K562 (cell line): ENCODE measurements around the gene FBN1. TPM values are rescaled to one million over a fixed set of nuclear protein-coding genes. Genes with fewer than 3 reads are reported as not detected.
A peak's percentile ranks its signal among the peaks of the same experiment; 100 is the strongest.

Experiments used
- DMBX1 ChIP-seq: fragments of 250-450 bp; sonication (Bioruptor Pico); IDR thresholded peaks from 2 replicates; pipeline ENCODE4 v1.8.0; 2022; ENCODE audit warnings: inconsistent platforms, mild to moderate bottlenecking, moderate library complexity, borderline replicate concordance
- E2F6 ChIP-seq, 2 experiments: IDR thresholded peaks; 2 replicates each; pipeline ENCODE4 v1.6.1; 2011; ENCODE audit warnings: borderline replicate concordance in 1 of 2, control low read depth in 1 of 2, low read depth in 1 of 2, low read length in 1 of 2, mild to moderate bottlenecking in 1 of 2, mixed read lengths in 1 of 2, moderate library complexity in 1 of 2; ENCODE audit not compliant: insufficient read depth in 1 of 2, insufficient read length in 1 of 2, poor library complexity in 1 of 2, severe bottlenecking in 1 of 2; ENCODE audit errors: extremely low read depth in 1 of 2
- FOS ChIP-seq: IDR thresholded peaks from 3 replicates; pipeline ENCODE4 v1.6.1; 2011; ENCODE audit not compliant: insufficient read length; ENCODE audit errors: extremely low read depth
- HBP1 ChIP-seq: fragments of 450-650 bp; formaldehyde crosslinking; IDR thresholded peaks from 2 replicates; pipeline ENCODE4 v1.4.0; 2022; ENCODE audit warnings: missing genetic modification characterization
- HDAC6 ChIP-seq: IDR thresholded peaks from 2 replicates; pipeline ENCODE4 v1.6.1; 2012; ENCODE audit warnings: low read depth, mild to moderate bottlenecking, control low read depth, inconsistent platforms, low read length, moderate library complexity
- IFI16 ChIP-seq: fragments of 250-450 bp; sonication (Bioruptor Pico); IDR thresholded peaks from 2 replicates; pipeline ENCODE4 v2.1.2; 2022; ENCODE audit warnings: mild to moderate bottlenecking, inconsistent platforms
- NR3C1 ChIP-seq: sonication (generic); formaldehyde crosslinking; IDR thresholded peaks from 2 replicates; pipeline ENCODE4 v1.8.1; 2022; ENCODE audit warnings: missing genetic modification reagents
- PHF21A ChIP-seq: fragments of 450-650 bp; IDR thresholded peaks from 2 replicates; pipeline ENCODE4 v1.6.1; 2017; ENCODE audit warnings: low read depth, borderline replicate concordance
- RUNX1 ChIP-seq: sonication (generic); IDR thresholded peaks from 2 replicates; pipeline ENCODE4 v1.6.1; 2016; ENCODE audit warnings: antibody characterized with exemption, low read depth
- TAF1 ChIP-seq: IDR thresholded peaks from 2 replicates; pipeline ENCODE4 v1.6.1; 2011; ENCODE audit warnings: mild to moderate bottlenecking, low read length, moderate library complexity; ENCODE audit not compliant: insufficient read depth, control insufficient read depth, severe bottlenecking; ENCODE audit errors: extremely low read depth
- TCFL5 ChIP-seq: fragments of 250-450 bp; sonication (Bioruptor Pico); conservative IDR thresholded peaks from 2 replicates; pipeline ENCODE4 v1.6.1; 2021; ENCODE audit warnings: mild to moderate bottlenecking, moderate library complexity, matching md5 sums
- TRIM28 ChIP-seq: fragments of 450-650 bp; IDR thresholded peaks from 2 replicates; pipeline ENCODE4 v1.6.1; 2017
- U2AF2 ChIP-seq: fragments of 200-400 bp; formaldehyde crosslinking; optimal IDR thresholded peaks from 2 replicates; pipeline ENCODE3; 2017; ENCODE audit warnings: low read depth, mild to moderate bottlenecking, low read length
- ZNF124 ChIP-seq: sonication (generic); formaldehyde crosslinking; IDR thresholded peaks from 2 replicates; pipeline ENCODE4 v1.8.1; 2022; ENCODE audit warnings: missing genetic modification reagents
- ZNF175 ChIP-seq: fragments of 200-800 bp; sonication (Bioruptor generic); IDR thresholded peaks from 2 replicates; pipeline ENCODE4 v1.6.1; 2016; ENCODE audit warnings: low read depth, mild to moderate bottlenecking, missing genetic modification characterization, missing compliant biosample characterization
- ZNF766 ChIP-seq: fragments of 200-800 bp; sonication (Bioruptor generic); conservative IDR thresholded peaks from 2 replicates; pipeline ENCODE4 v1.6.1; 2016; ENCODE audit warnings: missing genetic modification characterization, missing compliant biosample characterization
- polyA plus RNA-seq, 8 experiments: library from polyadenylated mRNA; depleted of rRNA in 4 of 8; stranded (reverse) in 5 of 8; unstranded in 3 of 8; fragments of >200 nt; fragmentation: Nextera tagmentation in 2 of 8; fragmentation: Illumina TruSeq in 1 of 8; extraction: Ambion mirVana in 2 of 8; extraction: Trizol in 1 of 8; gene quantifications; 2 replicates each; pipeline versions ENCODE4 v1.2.1 to v1.2.3, GENCODE V29; 2011 to 2014; ENCODE audit warnings: inconsistent platforms in 1 of 8, missing spikeins in 1 of 8
- total RNA-seq, 7 experiments: library from RNA; depleted of rRNA in 6 of 7; stranded (reverse); fragments of >200 nt in 6 of 7; fragmentation: Illumina TruSeq in 2 of 7; extraction: Trizol in 2 of 7; gene quantifications; 2 replicates each; pipeline versions ENCODE4 v1.2.1 to v1.2.3, GENCODE V29; 2011 to 2021; ENCODE audit warnings: low replicate concordance in 1 of 7
- TF ChIP-seq, protein P1 (sequence below): conservative IDR thresholded peaks from 2 replicates; pipeline ENCODE4 v1.6.1; 2011; ENCODE audit warnings: low read depth, mild to moderate bottlenecking, low read length; ENCODE audit not compliant: control insufficient read depth
- TF ChIP-seq, protein P2 (sequence below): sonication (generic); formaldehyde crosslinking; IDR thresholded peaks from 2 replicates; pipeline ENCODE4 v1.8.0; 2023; ENCODE audit warnings: mild to moderate bottlenecking, missing genetic modification reagents

The FBN1 gene
- total and polyA plus RNA-seq, 9 of the 15 experiments (the other 6 are each of a cell fraction or from before 2014, with no cell fraction given): 0.15 to 1.2 (median 0.60) TPM

- TF ChIP-seq TAF1 (no peak), IFI16 (CRISPR knock-in tag) (no peak), ZNF175 (CRISPR knock-in tag) (peak; percentile 59; the same call in 1 of the 2 replicates), HBP1 (CRISPR knock-in tag) (no peak), U2AF2 (no peak), HDAC6 (no peak), ZNF124 (CRISPR knock-in tag) (no peak), ZNF766 (CRISPR knock-in tag) (peak; percentile 85; the same call in 1 of the 2 replicates), E2F6 (IDR thresholded peaks at IDR 0.05; ENCODE audit: borderline replicate concordance in 1 of 2, extremely low read depth in 1 of 2, insufficient read depth in 1 of 2, insufficient read length in 1 of 2, low read depth in 1 of 2, low read length in 1 of 2, poor library complexity in 1 of 2, severe bottlenecking in 1 of 2) (no peak), TCFL5 (CRISPR knock-in tag) (no peak), NR3C1 (CRISPR knock-in tag) (no peak), RUNX1 (no peak), PHF21A (no peak), DMBX1 (CRISPR knock-in tag) (0 out of 2 replicates have a peak, but pooled peaks have one; percentile 19), TRIM28 (no peak), FOS (no peak)
- TF ChIP-seq, protein P1, sequence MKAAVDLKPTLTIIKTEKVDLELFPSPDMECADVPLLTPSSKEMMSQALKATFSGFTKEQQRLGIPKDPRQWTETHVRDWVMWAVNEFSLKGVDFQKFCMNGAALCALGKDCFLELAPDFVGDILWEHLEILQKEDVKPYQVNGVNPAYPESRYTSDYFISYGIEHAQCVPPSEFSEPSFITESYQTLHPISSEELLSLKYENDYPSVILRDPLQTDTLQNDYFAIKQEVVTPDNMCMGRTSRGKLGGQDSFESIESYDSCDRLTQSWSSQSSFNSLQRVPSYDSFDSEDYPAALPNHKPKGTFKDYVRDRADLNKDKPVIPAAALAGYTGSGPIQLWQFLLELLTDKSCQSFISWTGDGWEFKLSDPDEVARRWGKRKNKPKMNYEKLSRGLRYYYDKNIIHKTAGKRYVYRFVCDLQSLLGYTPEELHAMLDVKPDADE: no peak
- TF ChIP-seq, protein P2, sequence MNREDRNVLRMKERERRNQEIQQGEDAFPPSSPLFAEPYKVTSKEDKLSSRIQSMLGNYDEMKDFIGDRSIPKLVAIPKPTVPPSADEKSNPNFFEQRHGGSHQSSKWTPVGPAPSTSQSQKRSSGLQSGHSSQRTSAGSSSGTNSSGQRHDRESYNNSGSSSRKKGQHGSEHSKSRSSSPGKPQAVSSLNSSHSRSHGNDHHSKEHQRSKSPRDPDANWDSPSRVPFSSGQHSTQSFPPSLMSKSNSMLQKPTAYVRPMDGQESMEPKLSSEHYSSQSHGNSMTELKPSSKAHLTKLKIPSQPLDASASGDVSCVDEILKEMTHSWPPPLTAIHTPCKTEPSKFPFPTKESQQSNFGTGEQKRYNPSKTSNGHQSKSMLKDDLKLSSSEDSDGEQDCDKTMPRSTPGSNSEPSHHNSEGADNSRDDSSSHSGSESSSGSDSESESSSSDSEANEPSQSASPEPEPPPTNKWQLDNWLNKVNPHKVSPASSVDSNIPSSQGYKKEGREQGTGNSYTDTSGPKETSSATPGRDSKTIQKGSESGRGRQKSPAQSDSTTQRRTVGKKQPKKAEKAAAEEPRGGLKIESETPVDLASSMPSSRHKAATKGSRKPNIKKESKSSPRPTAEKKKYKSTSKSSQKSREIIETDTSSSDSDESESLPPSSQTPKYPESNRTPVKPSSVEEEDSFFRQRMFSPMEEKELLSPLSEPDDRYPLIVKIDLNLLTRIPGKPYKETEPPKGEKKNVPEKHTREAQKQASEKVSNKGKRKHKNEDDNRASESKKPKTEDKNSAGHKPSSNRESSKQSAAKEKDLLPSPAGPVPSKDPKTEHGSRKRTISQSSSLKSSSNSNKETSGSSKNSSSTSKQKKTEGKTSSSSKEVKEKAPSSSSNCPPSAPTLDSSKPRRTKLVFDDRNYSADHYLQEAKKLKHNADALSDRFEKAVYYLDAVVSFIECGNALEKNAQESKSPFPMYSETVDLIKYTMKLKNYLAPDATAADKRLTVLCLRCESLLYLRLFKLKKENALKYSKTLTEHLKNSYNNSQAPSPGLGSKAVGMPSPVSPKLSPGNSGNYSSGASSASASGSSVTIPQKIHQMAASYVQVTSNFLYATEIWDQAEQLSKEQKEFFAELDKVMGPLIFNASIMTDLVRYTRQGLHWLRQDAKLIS: no peak
Observed at GRCh38 chr15:48579945-48580671, 65.4 kb downstream of the FBN1 start (continued).
